NCI-H1092 treated with DMSO at 0.1 percent for 48 hours (cell line): Measurements from ENCODE around the gene ARHGEF5.
A peak's percentile ranks its signal among the peaks of the same experiment; 100 is the strongest.
"Not testable (repeated sequence)": the region's sequence is repeated elsewhere in the genome, so short reads cannot be mapped to it uniquely, and the experiment has no call there.

ENCODE experiments used
- DNase-seq: peaks from one replicate; lab custom pipeline; 2025; lab: John Stamatoyannopoulos, UW

Gene ARHGEF5

DNA sequence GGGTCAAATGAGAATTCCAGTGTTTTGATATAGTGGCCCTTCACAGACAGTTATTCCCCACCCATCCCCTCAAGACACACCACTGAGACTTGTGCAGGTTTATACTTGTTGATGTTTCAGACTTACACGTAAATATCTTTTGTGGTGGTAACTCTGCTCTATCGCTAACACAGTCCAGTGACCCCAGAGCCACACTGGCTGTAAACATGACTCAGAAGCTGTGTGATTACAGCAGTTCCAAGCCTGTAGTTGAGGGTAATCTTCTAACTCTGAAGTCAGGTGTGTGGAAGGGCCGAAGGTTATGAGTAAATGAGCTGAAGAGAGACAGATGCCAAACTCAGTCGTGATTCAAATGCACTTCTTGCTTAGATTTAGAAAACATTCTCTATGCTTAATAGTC is 28.9 kb downstream of the ARHGEF5 start:
- no peak for DNase-seq

- DNase-seq: no peak
Observed at GRCh38 chr7:144384555-144385245, 29.5 kb downstream of the ARHGEF5 start.

- DNase-seq: no peak
Observed at GRCh38 chr7:144386741-144387140, 31.5 kb downstream of the ARHGEF5 start.

DNA sequence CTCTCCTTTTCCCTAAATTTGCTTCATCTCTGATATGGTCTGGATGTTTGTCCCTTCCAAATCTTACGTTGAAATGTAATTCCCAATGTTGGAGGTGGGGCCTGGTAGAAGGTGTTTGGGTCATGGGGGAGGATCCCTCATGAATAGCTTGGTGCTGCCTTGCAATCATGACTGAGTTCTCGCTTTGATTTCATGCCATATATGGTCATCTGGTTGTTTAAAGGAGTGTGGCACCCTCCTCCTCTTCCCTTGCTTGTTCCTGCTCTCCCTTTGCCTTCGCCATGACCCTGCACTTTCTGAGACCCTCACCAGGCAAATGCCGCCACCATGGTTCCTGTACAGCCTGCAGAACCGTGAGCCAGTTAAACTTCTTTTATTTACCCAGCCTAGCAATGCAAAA is 33.7 kb downstream of the ARHGEF5 start:
- no peak for DNase-seq

DNA sequence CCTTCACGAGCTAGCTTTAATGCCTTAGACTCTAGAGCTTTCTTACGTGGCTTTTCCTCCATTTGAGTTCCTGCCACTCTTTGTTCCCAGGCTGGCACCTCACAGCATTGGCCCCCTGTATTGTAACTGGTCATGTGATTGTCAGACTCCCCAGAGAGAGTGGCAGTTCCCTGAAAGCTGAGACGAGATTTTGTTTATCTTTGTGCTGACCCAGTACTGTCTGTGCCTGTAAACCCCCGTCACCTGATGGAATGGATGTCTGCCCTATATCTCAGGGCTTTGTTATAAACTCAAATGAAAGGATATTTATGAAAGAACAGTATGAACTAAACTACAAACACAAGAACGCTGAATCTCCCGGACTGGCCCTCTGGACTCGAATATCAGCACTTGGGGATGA is 35.3 kb downstream of the ARHGEF5 start:
- no peak for DNase-seq

GRCh38 chr7:144391014-144391413 is 35.8 kb downstream of the ARHGEF5 start:
- no peak for DNase-seq

DNA sequence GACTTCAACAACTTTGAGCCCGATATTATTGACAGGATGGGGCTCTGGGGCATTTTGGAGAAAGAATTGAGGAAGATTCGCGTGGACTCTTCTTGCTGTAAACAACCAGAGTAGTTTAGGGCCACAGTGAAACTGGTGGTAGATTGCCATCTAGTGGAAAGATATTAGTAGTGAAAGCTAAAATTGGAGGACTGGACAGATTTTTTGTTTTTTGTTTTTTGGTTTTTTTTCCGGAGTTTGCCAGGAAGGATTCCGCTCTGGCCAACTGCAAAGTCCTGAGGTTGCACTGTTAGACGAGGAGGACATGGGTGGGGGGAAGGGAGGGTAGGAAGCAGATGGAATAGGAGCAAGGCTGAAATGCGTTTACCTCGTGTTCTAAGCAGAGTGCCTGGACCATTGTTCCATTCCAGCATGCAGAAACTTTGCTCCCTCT is 36.6 kb downstream of the ARHGEF5 start:
- DNase-seq: peak; percentile 49

GRCh38 chr7:144397086-144397485 is 41.9 kb downstream of the ARHGEF5 start:
- DNase-seq: no peak

- DNase-seq: no peak
Observed at GRCh38 chr7:144398291-144398690, 43.1 kb downstream of the ARHGEF5 start.

GRCh38 chr7:144398911-144399310 is 43.7 kb downstream of the ARHGEF5 start:
- DNase-seq: no peak

DNA sequence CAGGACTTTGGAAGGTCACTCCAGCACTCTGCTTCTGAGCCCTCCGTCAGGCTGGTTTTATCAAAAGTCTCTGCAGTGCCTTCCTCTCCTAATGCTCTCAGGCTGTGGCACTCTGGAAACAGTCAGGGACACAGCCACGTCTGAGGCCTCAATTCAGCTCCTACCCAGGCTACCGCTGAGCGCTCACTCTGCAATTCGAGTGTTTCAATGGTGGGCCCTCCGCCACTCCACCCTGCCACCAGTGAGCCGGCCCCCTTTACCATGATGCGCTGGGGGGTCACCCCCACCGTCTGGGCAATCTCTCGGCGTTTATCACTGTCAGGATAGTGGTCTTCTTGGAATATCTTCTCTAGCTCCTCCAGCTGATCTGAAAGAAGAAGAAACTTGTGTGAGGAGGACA is 44.7 kb downstream of the ARHGEF5 start:
- no peak for DNase-seq

- DNase-seq: no peak
Observed at GRCh38 chr7:144401490-144401889, 46.3 kb downstream of the ARHGEF5 start.

- DNase-seq: no peak
Observed at GRCh38 chr7:144403102-144403501, 47.9 kb downstream of the ARHGEF5 start.

- DNase-seq: no peak
Observed at GRCh38 chr7:144403649-144404061, 48.5 kb downstream of the ARHGEF5 start, which contains the start of gene NOBOX. TSS of gene NOBOX (minus strand) at chr7:144403693.

GRCh38 chr7:144404946-144405345 is 49.7 kb downstream of the ARHGEF5 start:
- no peak for DNase-seq

- DNase-seq: peak; percentile 2
Observed at GRCh38 chr7:144407266-144407931, 52.2 kb downstream of the ARHGEF5 start.

DNA sequence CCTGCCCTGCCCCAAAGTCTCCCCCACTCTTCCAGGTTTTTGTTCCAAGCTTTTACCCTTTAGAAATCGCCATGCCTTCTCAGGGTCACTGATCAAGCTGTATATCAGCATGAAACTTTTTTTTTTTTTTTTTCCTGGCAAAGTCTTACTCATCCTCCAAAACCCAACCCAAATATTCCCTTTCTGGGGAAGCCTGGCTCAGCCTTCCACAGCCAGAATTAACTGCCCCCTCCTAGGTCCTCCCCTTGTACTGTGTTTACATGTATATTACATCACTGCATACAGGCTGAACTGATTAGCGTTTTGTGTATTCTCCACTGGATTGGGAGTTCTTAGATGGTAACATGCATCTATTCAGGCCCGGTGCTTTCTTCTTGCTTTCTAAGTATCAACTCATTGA is 52.9 kb downstream of the ARHGEF5 start:
- DNase-seq: no peak

GRCh38 chr7:144410441-144410840 is 55.2 kb downstream of the ARHGEF5 start:
- no peak for DNase-seq

GRCh38 chr7:144414815-144415214 is 59.6 kb downstream of the ARHGEF5 start:
- no peak for DNase-seq

DNA sequence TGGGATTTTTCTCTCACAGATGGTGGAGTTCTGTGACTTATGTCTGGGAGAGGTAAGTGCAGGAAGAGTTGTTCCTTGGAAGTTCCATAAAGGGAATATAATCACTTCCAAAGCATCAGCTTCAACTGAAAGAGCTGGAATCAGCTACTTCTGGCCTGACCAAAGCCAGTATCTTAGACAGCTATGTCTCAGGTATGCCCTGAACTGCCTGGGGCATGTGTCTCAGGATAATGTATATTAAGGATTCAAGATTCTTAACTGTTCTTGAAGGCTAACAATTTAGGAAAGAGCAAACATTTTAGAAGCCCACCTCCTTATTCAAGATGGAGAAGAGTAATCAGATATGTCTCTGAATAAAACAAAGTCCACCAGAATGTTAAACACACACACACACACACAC is 60.7 kb downstream of the ARHGEF5 start:
- DNase-seq: no peak

GRCh38 chr7:144416341-144416740 is 61.1 kb downstream of the ARHGEF5 start:
- no peak for DNase-seq

DNA sequence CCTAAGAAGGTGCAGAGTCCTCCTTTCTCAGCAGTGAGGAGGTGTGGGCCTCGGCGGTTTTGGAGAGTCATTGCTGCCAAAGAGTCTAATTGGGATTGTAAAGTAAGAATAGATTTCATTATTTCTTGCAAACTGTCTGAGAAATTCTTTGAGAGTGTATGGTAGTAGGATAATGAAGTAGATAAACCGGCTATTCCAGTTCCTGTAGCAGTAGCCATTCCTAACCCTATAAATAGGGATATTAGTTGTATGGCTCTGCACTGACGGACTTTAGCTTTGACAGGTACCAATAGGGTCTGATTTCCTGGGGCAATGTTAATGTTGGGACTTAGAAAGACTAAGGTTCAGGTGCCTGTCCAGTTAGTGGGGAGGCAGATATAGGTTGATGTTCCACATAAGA is 63.7 kb downstream of the ARHGEF5 start:
- DNase-seq: not testable (repeated sequence)

DNA sequence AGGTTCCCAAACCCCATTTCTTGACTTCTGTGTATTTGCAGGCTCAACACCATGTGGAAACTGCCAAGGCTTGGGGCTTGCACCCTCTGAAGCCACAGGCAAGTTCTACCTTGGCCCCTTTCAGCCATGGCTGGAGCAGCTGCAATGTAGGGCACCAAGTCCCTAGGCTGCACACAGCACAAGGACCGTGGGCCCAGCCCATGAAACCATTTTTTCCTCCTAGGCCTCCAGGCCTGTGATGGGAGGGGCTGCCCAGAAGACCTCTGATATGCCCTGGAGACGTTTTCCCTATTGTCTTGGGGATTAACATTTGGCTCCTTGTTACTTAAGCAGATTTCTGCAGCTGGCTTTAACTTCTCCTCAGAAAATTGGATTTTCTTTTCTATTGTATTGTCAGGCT is 72.3 kb downstream of the ARHGEF5 start:
- DNase-seq: not testable (repeated sequence)

- DNase-seq: no peak
Observed at GRCh38 chr7:144428431-144428830, 73.2 kb downstream of the ARHGEF5 start.
